Measurements from ENCODE around the gene TNRC18.
"Not testable (repeated sequence)": the region's sequence is repeated elsewhere in the genome, so short reads cannot be mapped to it uniquely, and the experiment has no call there.

The TNRC18 gene

GRCh38 chr7:5296015-5296610 lies 127.5 kb downstream of the TNRC18 start:
- TF ChIP-seq CTCF (IDR thresholded peaks at IDR 0.05; ENCODE audit: low read depth, low read length): no peak
- DNase-seq: no peak
- H3K4me3 ChIP-seq (ENCODE audit: low read depth, low read length): no peak overlapping the region
- peaks cover 12% of the 10 kb centered on the region for H3K36me3 ChIP-seq
- H3K4me1 ChIP-seq: no peaks in the 10 kb centered on the region
- H3K27me3 ChIP-seq: no peaks in the 10 kb centered on the region
- no peaks in the 10 kb centered on the region for H3K9me3 ChIP-seq

- DNase-seq: no peak
- no peaks in the 10 kb centered on the region for H3K4me1 ChIP-seq
- H3K9me3 ChIP-seq: no peaks in the 10 kb centered on the region
- no peak for TF ChIP-seq CTCF (IDR thresholded peaks at IDR 0.05; ENCODE audit: low read depth, low read length)
- peaks cover 13% of the 10 kb centered on the region for H3K36me3 ChIP-seq
- H3K27me3 ChIP-seq: no peaks in the 10 kb centered on the region
- no peak overlapping the region for H3K4me3 ChIP-seq (ENCODE audit: low read depth, low read length)
These were observed 128.3 kb downstream of the TNRC18 start for GRCh38 chr7:5295039-5296014.

- TF ChIP-seq CTCF (IDR thresholded peaks at IDR 0.05; ENCODE audit: low read depth, low read length): no peak
- H3K27me3 ChIP-seq: no peaks in the 10 kb centered on the region
- H3K36me3 ChIP-seq: peaks cover 13% of the 10 kb centered on the region
- H3K4me1 ChIP-seq: no peaks in the 10 kb centered on the region
- no peaks in the 10 kb centered on the region for H3K9me3 ChIP-seq
- no peak overlapping the region for H3K4me3 ChIP-seq (ENCODE audit: low read depth, low read length)
- no peak for DNase-seq
These were observed 129.3 kb downstream of the TNRC18 start for GRCh38 chr7:5294169-5294987.

GRCh38 chr7:5291711-5292335 lies 131.8 kb downstream of the TNRC18 start:
- not testable (repeated sequence) for H3K4me1 ChIP-seq; H3K27me3 ChIP-seq; DNase-seq; H3K9me3 ChIP-seq; H3K4me3 ChIP-seq (ENCODE audit: low read depth, low read length)
- H3K36me3 ChIP-seq: peaks cover 13% of the 10 kb centered on the region

GRCh38 chr7:5291301-5291700 lies 132.3 kb downstream of the TNRC18 start:
- Histone ChIP-seq H3K27me3 (no peaks in the 10 kb centered on the region), H3K36me3 (peaks cover 13% of the 10 kb centered on the region), H3K9me3 (no peaks in the 10 kb centered on the region), H3K4me3 (ENCODE audit: low read depth, low read length) (no peak overlapping the region), H3K4me1 (no peaks in the 10 kb centered on the region)
- no peak for TF ChIP-seq CTCF (IDR thresholded peaks at IDR 0.05; ENCODE audit: low read depth, low read length)
- DNase-seq: no peak

- no peak for DNase-seq
- TF ChIP-seq CTCF (IDR thresholded peaks at IDR 0.05; ENCODE audit: low read depth, low read length): no peak
- Histone ChIP-seq H3K9me3 (no peaks in the 10 kb centered on the region), H3K4me1 (peaks cover 4% of the 10 kb centered on the region), H3K36me3 (peaks cover 6% of the 10 kb centered on the region; the same call in 1 of the 2 replicates), H3K4me3 (ENCODE audit: low read depth, low read length) (no peak overlapping the region), H3K27me3 (no peaks in the 10 kb centered on the region)
These were observed 134.3 kb downstream of the TNRC18 start for GRCh38 chr7:5289355-5289754.

GRCh38 chr7:5288560-5288959 lies 135.1 kb downstream of the TNRC18 start:
- not testable (repeated sequence) for H3K36me3 ChIP-seq; H3K4me3 ChIP-seq (ENCODE audit: low read depth, low read length); H3K9me3 ChIP-seq; DNase-seq; H3K4me1 ChIP-seq; H3K27me3 ChIP-seq

Measured in BE2C (cell line).